Motor neuron (in vitro differentiated cells): ENCODE measurements around the gene CERK. TPM values are rescaled to one million over a fixed set of nuclear protein-coding genes. Genes with fewer than 3 reads are reported as not detected.

Experiments used
- ATAC-seq, 8 experiments: fragments of 200-7000 bp; cut with Tn5 transposase; replicated peaks in 6 of 8; 2 replicates each; pipeline ENCODE4 v1.8.0; 2021; ENCODE audit warnings: mild to moderate bottlenecking in 8 of 8, moderate library complexity in 8 of 8
- H3K27ac ChIP-seq, 2 donors: fragments of 250-450 bp; sonication (Bioruptor Pico); 2 replicates each; pipeline ENCODE4 v1.9.0; 2021; ENCODE audit warnings: antibody characterized with exemption in 2 of 2, mild to moderate bottlenecking in 2 of 2, moderate library complexity in 1 of 2
- H3K4me1 ChIP-seq, 2 donors: fragments of 250-450 bp; sonication (Bioruptor Pico); replicated peaks in 1 of 2; 2 replicates each; pipeline ENCODE4 v1.6.1; 2021; ENCODE audit warnings: antibody characterized with exemption in 2 of 2, mild to moderate bottlenecking in 2 of 2, moderate library complexity in 1 of 2
- H3K4me3 ChIP-seq, 5 donors: fragments of 250-450 bp; sonication (Bioruptor Pico); 2 replicates each; pipeline ENCODE4 v1.9.0; 2021; ENCODE audit warnings: antibody characterized with exemption in 5 of 5, mild to moderate bottlenecking in 5 of 5, moderate library complexity in 4 of 5
- WGBS, 10 experiments: fragments of 450-650 bp; shearing (Covaris generic); methylation state at CpG; one replicate each; pipeline ENCODE4 v1.0.0; 2022; 5-methylcytosine and 5-hydroxymethylcytosine counted together
- in situ Hi-C, 9 experiments: fragments of 400-800 bp; cut with MboI; loops; one replicate each; pipeline ENCODE4 v1.15.0; 2021; ENCODE audit warnings: low sequenced_read_pairs in 9 of 9, low pct_unique_long_range_greater_than_20kb in 2 of 9; ENCODE audit not compliant: unreplicated experiment in 9 of 9
- total RNA-seq, 8 experiments: library from RNA; unstranded; fragments of 300-600 nt; gene quantifications; 2 replicates each; pipeline versions ENCODE4 v1.2.3 to v1.2.4, GENCODE V29; 2022

Gene CERK
- total RNA-seq, 8 experiments from 2014 or later, result 15.7 to 136 (median 58.0) TPM

DNA sequence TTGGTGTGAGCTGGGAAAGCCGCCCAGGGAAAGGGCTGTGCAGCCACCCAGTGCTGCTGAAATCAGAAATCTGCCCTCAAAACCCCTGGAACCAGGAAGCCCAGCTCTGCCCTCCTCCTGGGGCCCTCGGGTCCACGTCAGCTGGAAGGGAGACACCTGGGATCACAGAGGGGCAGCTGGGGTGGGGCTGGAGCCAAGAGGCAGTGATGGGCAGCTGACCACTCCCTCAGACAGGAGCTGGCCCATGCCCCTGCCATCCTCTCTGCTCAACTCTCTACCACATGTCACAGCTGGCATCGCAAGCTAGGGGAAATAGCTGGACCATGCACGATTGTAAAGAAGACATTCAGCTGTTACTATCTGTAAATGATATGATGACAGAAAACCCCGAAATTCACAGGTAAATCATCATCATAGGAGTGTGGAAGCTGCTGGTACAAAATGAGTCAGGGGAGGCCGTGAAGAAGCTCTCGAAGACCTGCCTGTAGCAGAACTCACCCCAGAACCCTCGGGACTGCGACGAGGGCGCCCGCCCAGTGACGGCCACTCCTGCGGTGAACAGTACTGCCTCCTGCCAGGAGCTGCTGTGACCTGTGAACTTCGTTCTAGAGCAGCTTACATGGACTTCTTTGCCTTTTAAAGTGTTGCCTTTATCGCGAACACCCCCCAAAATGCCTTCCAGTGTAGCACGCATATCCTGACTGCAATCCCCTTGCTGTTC, 55.9 kb downstream of the CERK start:
- no peak for ATAC-seq
- Histone ChIP-seq H3K4me1 (no peaks in the 10 kb centered on the region), H3K4me3 (no peak overlapping the region), H3K27ac (no peak overlapping the region)
- 40 to 92% (median 85%) methylated on average over 1 to 13 of the region's 19 CpGs; no CpG with 5 or more reads in 3 of the 10 experiments for WGBS, 10 experiments
- in situ Hi-C loops, result no loop called here

DNA sequence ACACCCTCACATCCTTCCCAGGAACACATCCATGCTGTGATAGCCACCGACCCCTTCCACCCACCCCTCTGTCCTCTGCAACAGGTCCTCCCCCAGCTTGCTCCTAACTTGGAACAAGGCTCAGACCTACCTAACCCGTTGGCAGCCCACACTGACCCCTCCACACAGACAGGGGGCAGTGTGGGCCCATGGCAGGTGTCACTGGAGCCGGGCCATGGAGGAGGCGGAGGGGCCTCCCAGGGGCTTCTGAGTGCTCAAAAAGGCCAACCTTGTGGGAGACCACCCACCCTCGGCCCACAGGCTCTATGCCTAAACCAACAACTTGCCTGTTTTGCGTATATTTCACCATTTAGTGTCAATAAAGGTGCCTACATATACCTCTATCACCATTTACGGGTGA, 57.0 kb downstream of the CERK start:
- Histone ChIP-seq H3K4me1 (no peaks in the 10 kb centered on the region), H3K27ac (no peak overlapping the region), H3K4me3 (no peak overlapping the region)
- peak in 1 of 8 experiments; percentile 51 for ATAC-seq
- WGBS, 10 experiments, result 20 to 100% (median 85%) methylated on average over 1 to 2 of the region's 7 CpGs; no CpG with 5 or more reads in 4 of the 10 experiments
- in situ Hi-C loops, result no loop called here

DNA sequence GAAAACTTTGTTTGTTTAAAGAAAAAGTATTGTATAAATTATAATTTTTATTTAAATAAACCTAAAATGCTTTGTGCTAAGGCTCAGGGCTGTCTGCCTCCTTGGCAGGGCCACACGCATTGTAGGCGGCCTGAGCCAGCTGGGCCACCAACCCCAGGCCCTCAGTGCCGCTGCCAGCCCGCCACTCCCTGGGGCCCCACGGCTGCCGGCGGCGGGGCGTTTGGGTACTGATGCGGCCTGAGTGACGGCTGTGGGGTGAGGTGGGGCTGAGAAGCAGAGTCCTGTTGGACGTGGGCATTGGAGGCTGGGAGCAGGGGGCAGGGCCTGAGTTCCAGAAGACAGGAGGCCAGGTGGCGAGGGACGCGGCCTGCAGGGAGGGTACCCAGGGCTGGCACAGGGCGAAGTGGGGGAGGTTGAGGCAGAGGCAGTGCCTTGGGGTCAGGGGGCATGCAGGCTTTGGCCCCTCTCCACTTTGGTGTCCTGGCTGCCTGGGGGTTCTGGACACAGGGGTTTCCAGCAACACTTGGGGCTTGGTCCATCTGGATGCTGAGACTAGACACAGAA, 58.3 kb downstream of the CERK start:
- peak in 2 of 8 experiments; percentile 34 to 68 for ATAC-seq
- WGBS, 10 experiments, result 67 to 100% (median 80%) methylated on average over 1 to 6 of the region's 16 CpGs; no CpG with 5 or more reads in 5 of the 10 experiments
- H3K4me3 ChIP-seq, result no peak overlapping the region
- H3K4me1 ChIP-seq, result no peaks in the 10 kb centered on the region
- in situ Hi-C loops, result no loop called here
- no peak overlapping the region for H3K27ac ChIP-seq

DNA sequence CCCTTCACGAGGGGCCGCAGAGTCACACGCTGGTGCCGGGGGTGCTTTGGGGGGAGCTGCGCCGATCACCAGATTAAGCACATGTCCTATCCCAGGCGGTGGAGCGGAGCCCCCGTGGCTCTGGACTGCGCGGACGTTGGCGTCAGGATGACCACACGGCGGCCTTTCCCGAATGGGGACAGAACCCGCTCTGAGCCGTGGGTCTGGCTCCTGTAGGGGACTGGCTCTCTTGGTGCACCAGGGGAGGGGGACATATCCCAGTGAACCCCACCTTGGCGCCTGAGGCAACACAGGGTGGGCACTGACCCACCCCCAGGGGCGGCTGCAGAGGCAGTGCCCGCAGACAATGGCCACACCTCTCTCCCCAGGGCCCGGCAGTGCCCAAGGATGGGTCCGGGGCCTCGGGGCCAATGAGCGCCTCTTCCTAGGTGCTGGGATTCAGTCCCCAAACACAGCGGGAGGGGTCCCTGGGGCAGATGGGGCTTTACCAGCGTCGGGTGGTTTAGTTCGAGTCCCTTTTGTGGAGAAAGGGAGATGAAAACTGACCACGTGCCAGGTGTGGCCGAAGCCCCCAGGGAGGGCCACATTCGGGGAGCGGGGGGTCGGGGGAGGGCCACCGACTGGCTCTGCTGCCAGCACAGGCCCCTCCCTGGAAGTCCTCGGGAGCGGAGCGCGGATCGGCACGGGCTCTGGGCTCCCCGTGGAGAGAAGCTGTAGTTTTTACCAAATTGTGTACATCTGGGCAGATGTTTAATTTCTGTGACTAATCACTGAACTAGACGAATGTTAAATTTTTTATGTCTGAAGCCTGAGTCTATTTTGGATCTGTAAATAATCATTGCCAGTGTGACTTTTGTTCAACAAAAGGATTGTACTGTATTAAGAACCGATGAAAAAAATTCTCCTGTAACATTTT, 59.0 kb downstream of the CERK start:
- no peaks in the 10 kb centered on the region for H3K4me1 ChIP-seq
- H3K27ac ChIP-seq, result no peak overlapping the region
- 0 to 83% (median 63%) methylated on average over 1 to 5 of the region's 44 CpGs; no CpG with 5 or more reads in 2 of the 10 experiments for WGBS, 10 experiments
- H3K4me3 ChIP-seq, result no peak overlapping the region
- in situ Hi-C loops, result no loop called here
- ATAC-seq, result peak in 2 of 8 experiments; percentile 17 to 32

DNA sequence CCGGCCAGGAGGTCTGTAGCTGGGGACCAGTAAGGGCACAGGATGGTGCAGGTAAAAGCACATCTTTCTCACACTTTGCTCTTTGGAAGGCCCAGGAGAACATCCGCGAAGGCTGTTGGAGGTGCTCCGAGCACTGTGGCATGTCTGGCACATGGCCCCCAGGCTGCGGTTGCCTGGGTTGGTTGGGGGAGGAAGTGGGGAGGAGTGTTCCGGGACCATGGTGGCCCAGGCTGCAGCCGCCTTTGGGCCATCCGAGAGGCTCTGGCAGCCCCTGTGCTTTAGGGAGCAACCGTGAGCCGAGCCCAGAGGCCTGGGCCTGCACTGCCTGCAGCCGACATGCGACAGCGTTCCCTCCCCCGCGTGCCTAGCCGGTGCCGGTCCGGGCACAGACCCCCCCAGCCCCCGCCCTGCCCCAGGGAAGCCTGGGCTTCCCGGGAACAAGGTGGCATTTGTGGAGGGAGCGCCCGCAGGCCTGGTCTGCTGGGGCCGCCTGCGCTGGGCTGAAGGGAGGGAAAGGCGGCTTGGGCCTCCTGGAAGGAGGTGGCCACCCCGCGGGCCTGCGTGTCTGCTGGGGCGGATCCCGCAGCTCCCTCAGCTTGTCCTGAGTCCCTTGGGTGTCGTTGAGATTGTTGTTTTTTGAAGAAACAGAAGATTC, 59.9 kb downstream of the CERK start:
- 71 to 100% (median 100%) methylated on average over 1 to 6 of the region's 31 CpGs; no CpG with 5 or more reads in 5 of the 10 experiments for WGBS, 10 experiments
- Histone ChIP-seq H3K4me1 (no peaks in the 10 kb centered on the region), H3K4me3 (no peak overlapping the region), H3K27ac (no peak overlapping the region)
- ATAC-seq, result no peak
- in situ Hi-C loops, result no loop called here

DNA sequence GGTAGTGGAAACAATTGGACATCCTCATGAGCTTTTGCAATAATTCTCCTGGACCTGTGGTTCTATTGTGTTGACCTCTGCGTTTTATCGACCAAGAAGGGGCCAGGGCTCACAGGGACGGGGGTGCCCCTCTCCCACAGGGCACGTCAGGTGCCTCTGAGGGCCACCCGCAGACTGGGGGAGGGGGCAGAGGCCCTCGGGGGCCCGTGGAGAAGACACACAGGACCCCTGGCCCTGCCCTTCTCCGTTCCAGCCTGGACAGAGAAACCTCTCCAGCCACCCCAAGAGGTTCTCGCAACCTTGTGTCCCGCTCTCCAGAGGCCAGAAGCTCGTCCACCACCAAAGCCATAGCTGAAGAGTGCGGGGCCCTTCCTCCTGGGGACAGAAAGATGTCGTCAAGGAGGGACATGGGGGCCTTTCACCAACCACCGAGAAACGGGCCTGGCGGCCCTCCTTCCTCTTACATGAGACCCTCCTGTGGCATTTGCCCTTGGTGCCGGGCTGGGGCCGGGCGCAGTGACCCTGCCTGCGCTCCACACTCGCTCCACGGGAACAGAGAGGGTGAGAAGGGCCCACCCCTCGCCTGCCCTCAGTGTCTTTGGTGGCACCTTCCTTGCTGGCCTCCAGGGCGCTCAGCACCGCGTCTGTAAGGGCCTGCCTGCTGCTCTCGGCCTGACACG, 60.6 kb downstream of the CERK start:
- in situ Hi-C loops, result no loop called here
- Histone ChIP-seq H3K27ac (no peak overlapping the region), H3K4me1 (no peaks in the 10 kb centered on the region), H3K4me3 (no peak overlapping the region)
- no peak for ATAC-seq
- 80 to 93% (median 86%) methylated on average over 3 to 15 of the region's 28 CpGs; no CpG with 5 or more reads in 3 of the 10 experiments for WGBS, 10 experiments

DNA sequence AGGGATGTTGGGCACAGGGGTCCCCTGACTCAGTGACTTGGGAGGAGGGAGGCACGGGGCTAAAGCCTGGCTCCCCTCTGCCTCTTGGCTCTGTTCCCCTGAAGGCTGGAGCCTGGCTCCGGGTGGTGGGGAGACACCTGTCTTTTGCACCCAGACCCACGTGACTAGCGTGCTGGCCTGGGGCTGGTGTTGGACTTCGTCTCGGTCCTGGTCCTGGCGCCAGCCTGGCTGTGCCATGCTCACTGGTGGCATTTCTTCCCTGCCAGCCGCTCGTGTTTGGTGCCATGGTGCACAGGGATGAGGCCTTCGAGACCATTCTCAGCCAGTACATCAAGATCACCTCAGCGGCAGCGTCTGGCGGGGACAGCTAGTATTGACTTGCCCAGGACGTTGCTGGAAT, 61.2 kb downstream of the CERK start:
- H3K27ac ChIP-seq, result no peak overlapping the region
- WGBS, 10 experiments, result 82 to 99% (median 95%) methylated on average over 4 to 11 of the region's 14 CpGs; no CpG with 5 or more reads in 3 of the 10 experiments
- no peak for ATAC-seq
- no peaks in the 10 kb centered on the region for H3K4me1 ChIP-seq
- in situ Hi-C loops, result no loop called here
- H3K4me3 ChIP-seq, result no peak overlapping the region

DNA sequence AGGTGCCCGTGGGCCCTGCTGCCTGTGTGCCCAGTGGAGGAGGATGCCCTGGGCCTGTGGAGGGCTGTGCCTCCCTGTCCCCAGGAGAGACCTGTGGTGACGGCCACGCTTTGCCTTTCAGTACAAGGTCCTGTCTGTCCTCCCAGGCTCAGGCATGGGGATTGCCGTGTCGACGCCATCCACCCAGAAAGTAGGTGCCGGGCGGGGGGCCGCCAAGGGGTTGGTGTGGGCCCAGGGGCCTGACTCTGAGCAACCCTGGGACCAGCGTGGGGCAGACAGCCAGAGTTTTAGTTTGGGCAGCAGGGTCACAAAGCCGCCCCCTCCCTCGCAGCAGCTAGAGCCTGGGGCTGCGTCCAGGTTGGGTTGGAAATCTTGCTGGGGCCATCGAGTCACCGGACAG, 61.6 kb downstream of the CERK start:
- no peak overlapping the region for H3K4me3 ChIP-seq
- H3K4me1 ChIP-seq, result no peaks in the 10 kb centered on the region
- H3K27ac ChIP-seq, result no peak overlapping the region
- 94% methylated on average over 3 of the region's 15 CpGs; no CpG with 5 or more reads in 9 of the 10 experiments for WGBS, 10 experiments
- no peak for ATAC-seq
- in situ Hi-C loops, result no loop called here

DNA sequence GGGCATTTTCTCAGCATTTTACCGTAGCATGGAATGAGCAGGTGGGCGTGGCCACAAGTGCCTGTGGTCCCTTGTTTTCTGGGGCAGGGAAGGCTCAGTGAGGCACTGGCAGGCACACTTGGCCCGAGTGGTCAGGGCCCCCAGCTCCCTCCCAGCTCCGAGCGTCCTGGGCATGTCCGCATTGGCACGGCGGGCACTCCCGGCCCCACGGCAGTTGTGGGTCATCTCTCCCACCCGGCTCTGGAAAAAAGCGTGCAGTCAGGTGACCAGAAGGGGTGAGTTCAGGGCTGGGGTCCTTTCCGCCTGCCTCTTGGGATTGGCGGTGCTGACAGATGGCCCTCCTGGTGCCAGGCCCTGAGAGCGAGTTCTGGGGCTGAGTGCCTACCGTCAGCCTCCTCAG, 62.1 kb downstream of the CERK start:
- in situ Hi-C loops, result no loop called here
- WGBS, 10 experiments, result 70 to 100% (median 93%) methylated on average over 1 to 3 of the region's 16 CpGs; no CpG with 5 or more reads in 7 of the 10 experiments

DNA sequence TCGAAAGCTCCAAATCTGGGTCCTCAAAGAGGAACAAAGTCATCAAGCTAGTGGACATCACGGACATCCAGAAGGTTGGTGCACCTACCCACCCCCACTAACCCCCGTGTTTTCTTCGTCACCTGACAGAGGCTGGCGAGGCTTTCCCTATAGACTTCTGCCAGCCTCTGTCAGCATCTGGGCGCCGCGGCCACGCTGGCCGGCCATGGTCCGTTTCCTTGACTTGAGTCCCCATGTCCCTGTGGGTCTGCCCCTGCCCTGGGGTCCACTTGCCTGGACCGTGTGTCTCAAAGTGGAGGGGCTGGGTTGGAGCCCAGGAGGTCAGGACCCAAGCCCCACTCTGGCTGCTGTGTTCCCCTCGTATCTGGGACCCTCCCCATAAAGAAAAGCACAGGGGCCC, 62.6 kb downstream of the CERK start:
- in situ Hi-C loops, result no loop called here
- WGBS, 10 experiments, result 88 to 100% (median 93%) methylated on average over 2 to 10 of the region's 13 CpGs; no CpG with 5 or more reads in 5 of the 10 experiments
- no peak overlapping the region for H3K27ac ChIP-seq
- H3K4me1 ChIP-seq, result no peaks in the 10 kb centered on the region
- ATAC-seq, result no peak
- H3K4me3 ChIP-seq, result no peak overlapping the region

More for the DNA sequence above, 62.1 kb downstream of the CERK start:
- no peak overlapping the region for H3K27ac ChIP-seq
- no peaks in the 10 kb centered on the region for H3K4me1 ChIP-seq
- H3K4me3 ChIP-seq, result no peak overlapping the region
- no peak for ATAC-seq

DNA sequence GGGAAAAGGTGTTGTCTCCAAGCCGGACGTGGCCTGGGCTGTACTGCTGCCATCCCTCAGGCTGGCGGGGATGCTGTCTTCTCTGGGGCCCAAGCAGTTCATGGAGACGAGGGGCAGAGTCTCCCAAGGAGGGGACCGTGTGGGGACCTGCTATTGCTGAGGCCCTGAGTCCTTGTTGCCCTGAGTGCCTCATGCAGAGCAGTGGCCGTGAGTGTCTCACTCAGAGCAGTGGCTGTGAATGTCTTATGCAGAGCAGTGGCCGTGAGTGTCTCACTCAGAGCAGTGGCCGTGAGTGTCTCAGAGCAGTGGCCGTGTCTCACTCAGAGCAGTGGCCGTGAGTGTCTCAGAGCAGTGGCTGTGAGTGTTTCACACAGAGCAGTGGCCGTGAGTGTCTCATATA, 63.1 kb downstream of the CERK start:
- Histone ChIP-seq H3K27ac (no peak overlapping the region), H3K4me3 (no peak overlapping the region), H3K4me1 (no peaks in the 10 kb centered on the region)
- no peak for ATAC-seq
- in situ Hi-C loops, result no loop called here
- WGBS, 10 experiments, result 80 to 100% (median 96%) methylated on average over 1 to 5 of the region's 11 CpGs; no CpG with 5 or more reads in 6 of the 10 experiments

DNA sequence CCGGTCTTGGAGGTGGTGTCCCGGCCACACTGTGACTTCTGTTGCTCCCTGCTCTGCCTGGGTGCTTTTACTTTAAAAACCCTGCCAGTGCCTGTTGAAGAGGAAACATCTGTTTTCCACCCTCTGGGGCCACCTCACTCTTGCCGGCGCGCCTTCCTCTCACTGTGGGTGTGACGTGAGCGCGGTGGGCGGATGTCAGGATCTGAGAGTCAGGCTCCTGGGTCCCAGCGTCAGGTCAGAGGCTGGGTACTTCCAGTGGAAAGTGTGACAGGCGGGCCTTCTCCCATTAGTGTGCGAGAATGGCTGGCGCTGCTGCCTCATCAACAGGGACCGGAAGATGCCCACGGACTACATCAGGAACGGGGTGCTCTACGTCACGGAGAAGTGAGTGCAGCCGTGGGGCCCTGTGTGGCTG, 63.7 kb downstream of the CERK start:
- ATAC-seq, result peak in 1 of 8 experiments; percentile 35
- Histone ChIP-seq H3K4me1 (no peaks in the 10 kb centered on the region), H3K27ac (no peak overlapping the region), H3K4me3 (no peak overlapping the region)
- in situ Hi-C loops, result no loop called here
- 87 to 100% (median 91%) methylated on average over 5 to 9 of the region's 19 CpGs; no CpG with 5 or more reads in 7 of the 10 experiments for WGBS, 10 experiments
